ENCODE results near the gene C1orf21. TPM values are rescaled to one million over a fixed set of nuclear protein-coding genes. Genes with fewer than 3 reads are reported as not detected.

Gene C1orf21
- total RNA-seq, 1 donor from 2014 or later: 44.6 TPM

GRCh38 chr1:184567009-184567408, 180.2 kb downstream of the C1orf21 start:
- TF ChIP-seq CTCF (conservative IDR thresholded peaks at IDR 0.05): no peak
- H3K4me3 Mint-ChIP-seq: no peak overlapping the region
- no peak overlapping the region for H3K27ac Mint-ChIP-seq

GRCh38 chr1:184567637-184568036, 180.8 kb downstream of the C1orf21 start:
- no peak overlapping the region for H3K4me3 Mint-ChIP-seq
- no peaks in the 10 kb centered on the region for H3K9me3 Mint-ChIP-seq
- no peaks in the 10 kb centered on the region for H3K27me3 Mint-ChIP-seq
- TF ChIP-seq CTCF (conservative IDR thresholded peaks at IDR 0.05): no peak
- H3K27ac Mint-ChIP-seq: peak overlapping the region; percentile 50
- peaks cover 7% of the 10 kb centered on the region for H3K36me3 Mint-ChIP-seq
- DNase-seq (ENCODE audit: extremely low spot score, unreplicated experiment): no peak
- H3K4me1 Mint-ChIP-seq (ENCODE audit: unreplicated experiment): peaks cover 9% of the 10 kb centered on the region

More at GRCh38 chr1:184567009-184567408, 180.2 kb downstream of the C1orf21 start:
- H3K36me3 Mint-ChIP-seq: peaks cover 5% of the 10 kb centered on the region
- DNase-seq (ENCODE audit: extremely low spot score, unreplicated experiment): no peak
- no peaks in the 10 kb centered on the region for H3K27me3 Mint-ChIP-seq
- H3K4me1 Mint-ChIP-seq (ENCODE audit: unreplicated experiment): peaks cover 14% of the 10 kb centered on the region
- H3K9me3 Mint-ChIP-seq: no peaks in the 10 kb centered on the region

GRCh38 chr1:184568148-184568547, 181.3 kb downstream of the C1orf21 start:
- H3K27me3 Mint-ChIP-seq: no peaks in the 10 kb centered on the region
- TF ChIP-seq CTCF (conservative IDR thresholded peaks at IDR 0.05): no peak
- H3K4me1 Mint-ChIP-seq (ENCODE audit: unreplicated experiment): peaks cover 4% of the 10 kb centered on the region
- peak overlapping the region; percentile 50 for H3K27ac Mint-ChIP-seq
- DNase-seq (ENCODE audit: extremely low spot score, unreplicated experiment): no peak
- no peak overlapping the region for H3K4me3 Mint-ChIP-seq
- peaks cover 7% of the 10 kb centered on the region for H3K36me3 Mint-ChIP-seq
- no peaks in the 10 kb centered on the region for H3K9me3 Mint-ChIP-seq

GRCh38 chr1:184569106-184569505, 182.3 kb downstream of the C1orf21 start:
- DNase-seq (ENCODE audit: extremely low spot score, unreplicated experiment): no peak
- peaks cover 7% of the 10 kb centered on the region for H3K36me3 Mint-ChIP-seq

GRCh38 chr1:184574588-184574987, 187.8 kb downstream of the C1orf21 start:
- Mint-ChIP-seq H3K27ac (peak overlapping the region; percentile 54), H3K36me3 (peaks cover 3% of the 10 kb centered on the region), H3K4me1 (ENCODE audit: unreplicated experiment) (peaks cover 16% of the 10 kb centered on the region), H3K27me3 (no peaks in the 10 kb centered on the region), H3K4me3 (no peak overlapping the region), H3K9me3 (no peaks in the 10 kb centered on the region)
- TF ChIP-seq CTCF (conservative IDR thresholded peaks at IDR 0.05): no peak
- DNase-seq (ENCODE audit: extremely low spot score, unreplicated experiment): no peak

More at GRCh38 chr1:184569106-184569505, 182.3 kb downstream of the C1orf21 start:
- no peak overlapping the region for H3K27ac Mint-ChIP-seq
- no peaks in the 10 kb centered on the region for H3K4me1 Mint-ChIP-seq (ENCODE audit: unreplicated experiment)
- H3K27me3 Mint-ChIP-seq: no peaks in the 10 kb centered on the region
- H3K4me3 Mint-ChIP-seq: no peak overlapping the region
- no peaks in the 10 kb centered on the region for H3K9me3 Mint-ChIP-seq
- TF ChIP-seq CTCF (conservative IDR thresholded peaks at IDR 0.05): no peak

- TF ChIP-seq CTCF (conservative IDR thresholded peaks at IDR 0.05): no peak
- Mint-ChIP-seq H3K9me3 (peaks cover 7% of the 10 kb centered on the region), H3K4me1 (ENCODE audit: unreplicated experiment) (peaks cover 17% of the 10 kb centered on the region), H3K36me3 (peaks cover 12% of the 10 kb centered on the region), H3K27ac (peak overlapping the region; percentile 0), H3K4me3 (no peak overlapping the region), H3K27me3 (no peaks in the 10 kb centered on the region)
- DNase-seq (ENCODE audit: extremely low spot score, unreplicated experiment): no peak
These were observed 190.0 kb downstream of the C1orf21 start for GRCh38 chr1:184576822-184577221.
